ENCODE measurements around the gene BOD1L1. TPM values are rescaled to one million over a fixed set of nuclear protein-coding genes. Genes with fewer than 3 reads are reported as not detected.

BOD1L1 gene
- total RNA-seq, 1 experiment from 2014 or later, result 11.4 TPM

DNA sequence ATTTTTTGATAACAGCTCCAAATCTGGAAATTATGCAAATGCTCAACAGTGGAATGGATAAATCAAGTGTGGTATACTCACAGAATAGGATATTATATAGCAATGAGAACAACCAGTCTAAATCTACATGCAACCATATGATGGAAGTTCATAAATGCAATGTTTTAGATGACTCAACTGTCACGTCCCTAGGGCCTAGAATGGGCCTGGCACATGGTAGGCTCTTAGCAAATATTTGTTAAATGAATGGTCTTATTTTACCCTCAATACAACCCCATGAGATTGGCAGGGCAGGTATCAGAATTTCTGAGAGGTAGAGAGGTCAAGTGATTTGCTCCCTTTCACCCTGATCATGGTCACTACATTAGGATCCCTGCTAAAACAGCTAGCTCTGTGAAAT is 68.6 kb downstream of the BOD1L1 start:
- H3K4me3 ChIP-seq (ENCODE audit: insufficient read depth, low read depth, low read length), result no peak overlapping the region
- H3K36me3 ChIP-seq (replicated peaks; ENCODE audit: control insufficient read depth, insufficient read depth, low read length), result no peaks in the 10 kb centered on the region
- no peak for DNase-seq
- H3K27me3 ChIP-seq (ENCODE audit: control insufficient read depth, insufficient read depth, low read length), result no peaks in the 10 kb centered on the region; the same call in 1 of the 2 replicates

DNA sequence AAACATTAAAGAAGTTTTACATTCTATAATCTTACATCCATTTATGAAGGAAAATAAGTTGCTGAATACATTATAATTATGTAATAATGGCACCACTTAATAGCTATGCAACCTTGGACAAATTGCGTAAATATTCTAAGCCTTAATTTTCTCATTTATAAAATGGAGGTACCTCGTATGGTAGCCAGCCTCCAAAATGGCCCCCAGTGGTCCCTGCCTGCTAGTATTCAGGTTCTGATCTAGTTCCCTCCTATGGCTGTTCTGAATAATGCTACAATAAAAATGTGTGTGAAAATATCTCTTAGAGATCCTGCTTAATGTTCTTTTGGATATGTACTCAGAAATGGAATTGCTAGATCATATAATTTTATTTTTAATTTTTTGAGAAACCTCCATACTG is 72.2 kb downstream of the BOD1L1 start:
- no peaks in the 10 kb centered on the region; the same call in none of the 2 replicates for H3K27me3 ChIP-seq (ENCODE audit: control insufficient read depth, insufficient read depth, low read length)
- DNase-seq, result no peak
- H3K36me3 ChIP-seq (replicated peaks; ENCODE audit: control insufficient read depth, insufficient read depth, low read length), result no peaks in the 10 kb centered on the region
- H3K4me3 ChIP-seq (ENCODE audit: insufficient read depth, low read depth, low read length), result no peak overlapping the region

DNA sequence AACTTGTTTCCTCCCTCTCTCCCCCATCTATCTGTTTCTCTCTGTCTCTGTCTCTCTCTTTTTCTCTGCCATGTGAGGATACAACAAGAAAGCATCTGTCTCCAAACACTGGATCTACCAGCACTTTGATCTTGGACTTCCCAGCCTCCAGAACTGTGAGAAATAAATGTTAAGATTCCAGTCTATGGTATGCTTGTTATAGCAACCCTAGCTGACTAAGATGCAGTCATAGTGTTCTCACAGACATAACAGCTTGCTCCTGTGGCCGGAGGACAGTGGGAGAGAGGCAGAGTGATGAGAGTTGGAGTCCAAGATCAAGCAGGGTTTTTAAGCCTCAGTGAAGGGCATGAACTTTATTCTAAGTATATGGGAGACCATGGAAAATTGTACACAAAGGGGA is 74.4 kb downstream of the BOD1L1 start:
- Histone ChIP-seq H3K27me3 (ENCODE audit: control insufficient read depth, insufficient read depth, low read length) (peaks cover 13% of the 10 kb centered on the region), H3K4me3 (ENCODE audit: insufficient read depth, low read depth, low read length) (no peak overlapping the region), H3K36me3 (replicated peaks; ENCODE audit: control insufficient read depth, insufficient read depth, low read length) (no peaks in the 10 kb centered on the region)
- DNase-seq, result no peak

DNA sequence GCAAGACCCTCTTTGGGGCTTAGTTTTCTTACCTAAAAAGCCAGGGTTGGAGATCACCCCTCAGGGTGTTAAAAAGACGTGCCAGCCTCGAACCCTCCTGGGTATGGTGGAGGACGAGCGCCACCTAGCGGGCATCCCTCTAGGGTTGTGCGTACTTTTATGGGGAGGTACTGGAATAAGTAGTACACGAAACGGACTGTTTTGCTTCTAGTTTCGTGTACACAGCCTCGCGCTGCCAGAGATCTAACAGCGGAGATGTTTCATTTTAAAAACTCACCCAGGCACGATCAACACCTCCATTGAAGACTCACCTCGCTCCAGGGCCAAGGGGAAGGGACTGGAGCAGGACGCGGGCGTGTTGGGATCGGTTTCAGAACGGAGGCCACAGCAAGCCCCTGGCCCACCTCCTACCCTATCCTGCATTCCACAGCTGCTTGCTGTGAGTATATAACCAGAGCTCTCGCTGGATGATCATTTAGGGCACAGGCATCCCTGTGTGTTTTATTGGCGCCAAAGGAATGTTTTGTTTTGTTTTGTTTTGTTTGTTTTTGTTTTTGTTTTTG is 78.5 kb downstream of the BOD1L1 start:
- peak; percentile 91 for DNase-seq
- no peaks in the 10 kb centered on the region for H3K36me3 ChIP-seq (replicated peaks; ENCODE audit: control insufficient read depth, insufficient read depth, low read length)
- peak overlapping the region; percentile 31 for H3K4me3 ChIP-seq (ENCODE audit: insufficient read depth, low read depth, low read length)
- peaks cover 50% of the 10 kb centered on the region for H3K27me3 ChIP-seq (ENCODE audit: control insufficient read depth, insufficient read depth, low read length)

DNA sequence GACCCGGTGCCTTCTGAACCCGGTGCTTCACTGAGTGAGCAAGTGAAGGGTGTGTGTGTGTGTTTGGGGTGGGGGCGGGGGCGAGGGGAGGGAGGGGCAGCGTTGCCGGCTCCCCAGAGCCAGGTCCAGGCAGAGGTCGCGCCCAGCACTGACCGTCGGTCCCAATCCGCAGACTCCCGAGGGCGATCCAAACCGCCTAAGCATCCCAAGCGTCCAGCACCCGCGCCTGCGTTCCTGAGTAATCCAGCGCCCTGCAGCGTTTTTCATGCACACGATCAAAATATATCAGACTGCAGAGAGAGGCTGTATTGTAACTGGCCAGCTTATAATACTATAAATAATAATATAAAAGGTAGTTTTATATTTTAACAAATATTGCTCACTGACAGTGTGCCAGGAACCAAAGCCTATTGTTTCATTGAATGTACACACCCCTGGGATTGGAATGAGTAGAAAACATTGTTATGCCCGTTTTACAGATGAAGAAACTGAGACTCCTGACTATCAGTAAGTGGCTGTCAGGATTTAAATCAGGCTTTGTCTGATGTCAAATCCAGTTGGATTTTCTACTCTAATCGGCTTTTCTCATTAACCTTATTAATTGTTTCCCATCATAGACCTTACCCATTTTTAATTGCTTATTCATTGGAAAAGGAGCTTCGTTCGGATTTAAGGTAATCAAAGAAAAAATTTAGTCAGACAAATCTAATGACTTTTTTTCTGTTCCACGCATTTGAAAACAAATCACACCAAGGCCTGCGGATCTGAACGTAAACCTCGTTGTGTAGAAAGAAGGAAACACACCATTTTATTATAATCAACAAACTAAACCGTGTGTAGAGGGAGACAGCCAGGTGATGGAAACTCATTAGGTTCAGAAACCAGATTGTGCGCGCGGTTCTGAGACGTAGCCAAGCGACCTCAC is 79.2 kb downstream of the BOD1L1 start:
- Histone ChIP-seq H3K4me3 (ENCODE audit: insufficient read depth, low read depth, low read length) (peak overlapping the region; percentile 53), H3K36me3 (replicated peaks; ENCODE audit: control insufficient read depth, insufficient read depth, low read length) (no peaks in the 10 kb centered on the region), H3K27me3 (ENCODE audit: control insufficient read depth, insufficient read depth, low read length) (peaks cover 57% of the 10 kb centered on the region)
- DNase-seq, result peak; percentile 18

DNA sequence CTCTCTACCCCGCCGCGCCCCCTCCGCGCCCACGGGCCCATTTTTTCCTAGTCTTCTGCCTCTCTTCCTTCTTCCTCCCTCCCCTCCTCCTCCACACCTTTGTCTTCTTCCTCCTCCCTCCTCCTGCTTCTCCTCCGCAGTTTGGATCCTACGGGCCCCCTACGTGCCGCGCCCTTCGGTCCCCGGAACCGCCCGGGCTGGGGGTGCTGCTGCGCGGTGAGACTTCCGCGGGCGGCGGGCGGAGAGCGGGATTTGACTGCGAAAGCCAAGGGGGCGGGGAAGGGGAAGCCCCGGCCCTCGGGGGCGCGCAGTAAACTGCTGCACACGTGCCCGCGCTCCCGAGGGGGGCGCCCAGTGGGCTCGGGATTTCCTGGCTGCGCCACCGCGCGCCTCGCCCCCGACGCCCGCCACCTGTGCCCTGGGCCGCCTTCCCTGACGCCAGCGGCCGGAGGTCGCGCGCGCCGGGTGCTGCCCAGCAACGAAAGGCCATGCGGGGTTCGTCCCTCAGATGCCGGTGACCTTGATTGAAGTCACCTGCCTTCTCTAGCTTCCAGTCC is 80.0 kb downstream of the BOD1L1 start:
- peak; percentile 88 for DNase-seq
- Histone ChIP-seq H3K27me3 (ENCODE audit: control insufficient read depth, insufficient read depth, low read length) (peaks cover 65% of the 10 kb centered on the region), H3K4me3 (ENCODE audit: insufficient read depth, low read depth, low read length) (peak overlapping the region; percentile 53), H3K36me3 (replicated peaks; ENCODE audit: control insufficient read depth, insufficient read depth, low read length) (no peaks in the 10 kb centered on the region)

DNA sequence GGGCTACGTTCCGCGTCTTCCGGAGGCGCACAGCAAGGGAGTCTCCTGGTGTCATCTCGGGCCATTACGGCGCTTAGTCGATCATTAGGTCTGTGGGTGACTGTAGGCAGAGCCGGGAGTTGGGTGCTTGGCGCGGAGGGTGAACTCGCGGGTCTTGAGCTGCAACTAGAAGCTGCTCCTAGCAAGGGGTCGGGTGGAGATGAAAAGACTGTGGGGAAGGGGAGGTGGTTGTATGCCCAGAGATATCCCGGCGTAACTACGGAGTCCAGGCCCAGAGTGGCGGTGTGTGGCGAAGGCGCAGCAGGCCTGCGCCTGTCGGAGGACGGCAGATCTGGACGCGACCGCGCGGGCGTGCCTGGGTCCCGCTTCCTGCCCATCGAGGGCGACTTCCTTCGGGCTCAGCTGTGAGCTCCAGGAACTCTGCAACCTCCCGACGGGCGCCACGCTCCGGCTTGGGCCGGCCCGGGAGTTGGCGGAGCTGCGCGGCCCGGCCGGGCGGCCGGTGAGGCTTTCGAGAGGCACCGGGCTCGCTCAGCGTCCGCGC is 80.5 kb downstream of the BOD1L1 start:
- Histone ChIP-seq H3K4me3 (ENCODE audit: insufficient read depth, low read depth, low read length) (peak overlapping the region; percentile 53), H3K36me3 (replicated peaks; ENCODE audit: control insufficient read depth, insufficient read depth, low read length) (no peaks in the 10 kb centered on the region), H3K27me3 (ENCODE audit: control insufficient read depth, insufficient read depth, low read length) (peaks cover 70% of the 10 kb centered on the region)
- peak; percentile 78 for DNase-seq

DNA sequence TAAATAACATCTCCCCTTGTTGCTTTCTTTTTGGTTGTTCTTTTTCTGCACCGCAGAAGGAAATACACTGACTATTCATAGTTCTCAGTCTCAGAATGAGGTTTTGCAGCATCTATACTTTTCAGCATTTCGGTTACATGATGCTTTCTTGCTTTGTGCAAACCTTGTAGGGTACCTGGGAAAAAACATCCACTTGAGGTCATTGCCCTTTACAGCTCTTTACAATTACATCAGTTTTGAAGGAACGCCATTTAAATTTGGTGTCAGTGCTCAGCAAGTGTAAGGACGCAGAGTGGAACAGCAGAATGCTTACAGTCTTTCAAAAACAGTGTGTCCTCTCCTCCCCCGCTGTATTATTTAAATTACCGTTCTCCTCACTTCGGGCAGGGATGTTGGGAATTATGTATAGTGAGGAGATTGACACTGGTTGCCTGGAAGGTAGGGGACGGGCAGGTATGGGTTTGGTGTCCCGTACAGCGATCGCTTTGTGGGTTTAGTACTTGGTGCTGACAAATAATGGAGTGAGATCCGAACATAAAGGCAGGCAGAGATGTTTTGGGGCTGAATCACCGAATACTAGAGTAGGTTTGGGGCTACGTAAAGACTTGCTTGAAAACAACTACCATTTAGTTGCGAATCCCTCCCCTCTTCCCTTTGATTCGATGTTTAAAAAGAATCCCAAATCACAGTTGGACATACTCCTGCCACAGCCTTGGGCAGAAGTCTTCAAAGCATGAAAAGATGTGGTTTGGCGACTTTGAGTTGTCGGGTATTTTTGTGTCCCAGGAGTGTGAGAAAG is 81.2 kb downstream of the BOD1L1 start:
- Histone ChIP-seq H3K36me3 (replicated peaks; ENCODE audit: control insufficient read depth, insufficient read depth, low read length) (no peaks in the 10 kb centered on the region), H3K27me3 (ENCODE audit: control insufficient read depth, insufficient read depth, low read length) (peaks cover 77% of the 10 kb centered on the region), H3K4me3 (ENCODE audit: insufficient read depth, low read depth, low read length) (peak overlapping the region; percentile 53)
- DNase-seq, result peak; percentile 21

DNA sequence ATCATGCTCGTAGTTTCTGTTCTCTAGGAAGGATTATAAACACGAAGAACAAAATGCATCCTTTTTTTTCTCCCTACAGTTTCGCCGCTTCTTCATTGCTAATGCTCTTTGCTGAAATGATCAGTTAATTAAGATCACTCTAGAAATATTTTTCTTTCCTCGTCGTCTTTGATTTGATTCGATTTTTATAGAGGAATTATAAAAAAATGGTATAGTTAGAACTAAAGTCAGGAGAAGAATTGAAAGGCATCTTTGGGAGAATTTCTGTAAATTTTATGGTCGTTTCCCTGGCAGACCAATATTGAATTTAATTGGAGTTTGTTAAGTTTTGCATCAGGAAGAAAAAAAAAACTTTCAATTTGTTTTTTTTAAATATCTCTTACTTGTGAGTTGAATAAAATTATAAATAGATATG is 82.1 kb downstream of the BOD1L1 start:
- no peak for DNase-seq
- peaks cover 86% of the 10 kb centered on the region for H3K27me3 ChIP-seq (ENCODE audit: control insufficient read depth, insufficient read depth, low read length)
- H3K4me3 ChIP-seq (ENCODE audit: insufficient read depth, low read depth, low read length), result no peak overlapping the region
- no peaks in the 10 kb centered on the region for H3K36me3 ChIP-seq (replicated peaks; ENCODE audit: control insufficient read depth, insufficient read depth, low read length)

DNA sequence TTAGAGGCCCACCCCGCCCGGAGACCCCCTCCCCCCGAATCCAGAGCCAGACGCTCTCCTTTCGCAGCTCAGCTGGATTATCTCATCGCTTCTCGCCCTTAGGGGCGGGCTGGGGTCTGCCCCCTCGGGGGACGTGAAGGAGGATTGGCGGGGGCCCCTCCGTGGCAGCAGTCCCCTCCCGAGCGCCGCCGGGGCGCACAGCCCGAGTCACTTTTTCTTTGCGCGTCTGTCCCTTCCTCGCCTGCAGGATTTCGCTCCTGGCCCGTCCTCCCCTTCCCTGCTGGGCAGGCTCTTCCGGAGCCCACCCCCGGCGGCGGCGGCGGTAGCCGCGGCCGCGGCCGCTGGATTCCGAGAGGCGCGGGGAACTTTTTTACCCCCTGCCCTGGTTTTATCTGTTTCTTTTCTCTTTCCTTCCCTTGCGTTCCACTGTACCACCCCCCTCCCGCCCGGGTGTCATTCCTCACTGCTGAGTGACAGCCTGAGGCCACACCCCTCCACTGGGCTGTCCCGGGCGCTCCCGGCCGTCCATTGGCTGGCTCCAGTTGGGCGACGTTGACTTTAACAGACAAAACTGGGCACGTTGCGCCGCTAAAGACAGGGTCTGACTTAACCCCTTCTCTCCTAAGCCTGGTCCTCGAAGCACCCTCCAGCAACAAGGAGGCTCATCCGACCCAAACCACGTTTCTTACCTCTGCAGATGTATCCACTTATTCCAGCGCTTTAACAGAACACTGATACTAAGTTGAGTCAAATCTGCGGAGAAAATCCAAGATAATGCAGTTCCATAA is 82.7 kb downstream of the BOD1L1 start:
- Histone ChIP-seq H3K36me3 (replicated peaks; ENCODE audit: control insufficient read depth, insufficient read depth, low read length) (no peaks in the 10 kb centered on the region), H3K27me3 (ENCODE audit: control insufficient read depth, insufficient read depth, low read length) (peaks cover 90% of the 10 kb centered on the region), H3K4me3 (ENCODE audit: insufficient read depth, low read depth, low read length) (peak overlapping the region; percentile 61)
- DNase-seq, result peak; percentile 95

DNA sequence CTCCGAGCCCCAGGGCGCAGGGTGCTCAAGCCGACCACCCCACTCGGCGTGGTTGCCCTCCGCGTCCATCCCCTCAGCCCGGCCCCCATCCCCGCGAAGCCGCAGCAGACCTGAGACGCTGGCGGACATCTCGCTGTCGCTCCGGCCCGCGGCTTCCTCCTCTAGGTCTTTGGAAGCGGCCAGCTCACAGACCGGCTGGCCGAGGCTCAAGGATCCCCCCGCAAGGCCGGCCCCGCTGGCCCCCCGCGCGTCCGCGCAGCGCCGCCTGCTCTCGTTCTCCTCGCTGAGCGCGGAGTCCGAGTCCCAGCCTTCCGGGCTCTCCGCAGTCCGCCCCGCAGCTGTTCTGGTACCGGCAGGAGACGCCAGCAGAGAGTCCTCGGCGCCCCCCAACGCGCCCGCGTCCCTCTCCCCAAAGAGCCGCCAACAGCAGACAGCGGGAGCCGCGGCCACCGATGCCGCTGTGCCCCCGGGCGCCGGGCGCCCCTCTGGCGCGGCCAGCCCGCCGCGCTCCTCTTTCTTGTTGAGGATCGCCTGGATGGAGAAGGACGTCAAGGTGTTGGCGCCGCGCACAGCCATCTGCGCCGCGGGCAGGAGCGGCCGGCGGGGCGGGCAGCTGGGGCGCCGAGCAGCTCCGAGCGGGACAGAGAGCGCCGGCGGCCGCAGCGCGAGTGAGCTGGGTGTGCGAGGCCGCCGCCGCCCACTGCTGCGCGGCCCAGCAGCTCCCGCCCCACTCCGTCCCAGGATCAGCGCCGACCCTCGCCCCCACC is 83.5 kb downstream of the BOD1L1 start, which contains the start of gene NKX3-2:
NKX3-2 (minus strand) TSS at position 670 of the 767 bp plus-strand sequence; CDS start at position 576, 94 bp downstream.
- DNase-seq, result peak; percentile 83

DNA sequence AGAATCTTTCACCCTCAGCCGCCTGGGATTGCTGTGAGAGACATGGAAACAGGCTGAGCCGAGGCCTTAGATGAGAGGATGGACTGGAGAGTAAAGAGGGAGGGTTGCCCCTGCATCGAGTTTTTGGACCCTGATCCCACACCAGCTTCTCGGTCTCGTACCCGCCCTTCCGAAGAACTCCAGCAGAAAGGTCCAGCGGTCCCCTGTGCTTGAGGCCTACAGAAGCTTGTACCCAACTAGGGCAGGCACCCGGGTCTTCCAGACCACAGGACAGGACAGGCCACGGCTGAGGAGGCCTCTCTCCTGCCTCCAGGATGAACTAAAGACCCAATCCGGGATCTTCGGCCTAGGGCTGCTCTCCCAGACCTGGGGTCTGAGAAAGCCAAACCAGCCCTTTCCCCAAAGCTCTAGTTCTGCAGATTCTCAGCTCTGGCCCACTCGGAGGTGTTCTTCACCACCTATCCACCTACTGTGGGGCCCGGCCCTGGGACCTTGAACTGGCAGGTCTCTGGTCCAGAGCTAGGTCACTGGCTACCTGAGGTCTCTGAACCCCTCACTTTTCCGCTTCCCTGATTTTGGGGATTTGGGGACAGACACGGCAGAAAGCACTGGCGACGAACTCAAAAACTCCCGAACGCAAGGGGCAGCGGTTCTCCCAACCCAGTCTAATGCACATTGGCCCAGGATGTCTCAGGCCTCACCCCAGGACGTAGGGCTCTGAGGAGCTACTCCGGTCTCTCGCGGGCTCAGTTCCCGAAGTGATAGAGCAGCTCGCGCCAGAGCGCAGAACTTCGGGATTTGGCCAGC is 84.3 kb downstream of the BOD1L1 start:
- Histone ChIP-seq H3K36me3 (replicated peaks; ENCODE audit: control insufficient read depth, insufficient read depth, low read length) (no peaks in the 10 kb centered on the region), H3K27me3 (ENCODE audit: control insufficient read depth, insufficient read depth, low read length) (peaks cover 97% of the 10 kb centered on the region), H3K4me3 (ENCODE audit: insufficient read depth, low read depth, low read length) (peak overlapping the region; percentile 61)
- peak; percentile 51 for DNase-seq

More for the DNA sequence above, 83.5 kb downstream of the BOD1L1 start, which contains the start of gene NKX3-2:
- H3K27me3 ChIP-seq (ENCODE audit: control insufficient read depth, insufficient read depth, low read length), result peaks cover 95% of the 10 kb centered on the region
- no peaks in the 10 kb centered on the region for H3K36me3 ChIP-seq (replicated peaks; ENCODE audit: control insufficient read depth, insufficient read depth, low read length)
- H3K4me3 ChIP-seq (ENCODE audit: insufficient read depth, low read depth, low read length), result peak within 1 kb of the TSS; percentile 61
